GM21825 (cell line): ENCODE results near the gene ETV4.
"Not testable (repeated sequence)": the region's sequence is repeated elsewhere in the genome, so short reads cannot be mapped to it uniquely, and the experiment has no call there.

Experiments
- ATAC-seq: cut with Tn5 transposase; IDR thresholded peaks from one replicate; pipeline ENCODE4 v1.9.1; 2021; ENCODE audit warnings: mild to moderate bottlenecking, moderate library complexity; ENCODE audit not compliant: unreplicated experiment

ETV4 gene

GRCh38 chr17:43517615-43518386, 28.3 kb downstream of the ETV4 start:
- no peak for ATAC-seq

- no peak for ATAC-seq
Measured at GRCh38 chr17:43517161-43517560, 29.0 kb downstream of the ETV4 start.

GRCh38 chr17:43515656-43516055, 30.5 kb downstream of the ETV4 start:
- ATAC-seq: no peak

GRCh38 chr17:43511199-43511598, 34.9 kb downstream of the ETV4 start:
- ATAC-seq: not testable (repeated sequence)

- not testable (repeated sequence) for ATAC-seq
Measured at GRCh38 chr17:43509440-43509839, 36.7 kb downstream of the ETV4 start.

GRCh38 chr17:43490621-43491020, 55.5 kb downstream of the ETV4 start:
- ATAC-seq: no peak

- peak; percentile 91 for ATAC-seq
Measured at GRCh38 chr17:43483674-43484551, 62.2 kb downstream of the ETV4 start, which contains the start of gene DHX8. Gene DHX8 (plus strand): TSS chr17:43483975. CDS start chr17:43484038, 63 bp downstream.

GRCh38 chr17:43482103-43483012, 63.8 kb downstream of the ETV4 start:
- ATAC-seq: no peak

GRCh38 chr17:43479948-43480347, 66.2 kb downstream of the ETV4 start:
- no peak for ATAC-seq
